NCI-H345 treated with DMSO at 0.1 percent for 48 hours (cell line): Measurements from ENCODE around the gene PRKAG1.

Source experiments
- DNase-seq: peaks from one replicate; lab custom pipeline; 2025; ENCODE audit not compliant: unreplicated experiment; lab: John Stamatoyannopoulos, UW

Gene PRKAG1

DNA sequence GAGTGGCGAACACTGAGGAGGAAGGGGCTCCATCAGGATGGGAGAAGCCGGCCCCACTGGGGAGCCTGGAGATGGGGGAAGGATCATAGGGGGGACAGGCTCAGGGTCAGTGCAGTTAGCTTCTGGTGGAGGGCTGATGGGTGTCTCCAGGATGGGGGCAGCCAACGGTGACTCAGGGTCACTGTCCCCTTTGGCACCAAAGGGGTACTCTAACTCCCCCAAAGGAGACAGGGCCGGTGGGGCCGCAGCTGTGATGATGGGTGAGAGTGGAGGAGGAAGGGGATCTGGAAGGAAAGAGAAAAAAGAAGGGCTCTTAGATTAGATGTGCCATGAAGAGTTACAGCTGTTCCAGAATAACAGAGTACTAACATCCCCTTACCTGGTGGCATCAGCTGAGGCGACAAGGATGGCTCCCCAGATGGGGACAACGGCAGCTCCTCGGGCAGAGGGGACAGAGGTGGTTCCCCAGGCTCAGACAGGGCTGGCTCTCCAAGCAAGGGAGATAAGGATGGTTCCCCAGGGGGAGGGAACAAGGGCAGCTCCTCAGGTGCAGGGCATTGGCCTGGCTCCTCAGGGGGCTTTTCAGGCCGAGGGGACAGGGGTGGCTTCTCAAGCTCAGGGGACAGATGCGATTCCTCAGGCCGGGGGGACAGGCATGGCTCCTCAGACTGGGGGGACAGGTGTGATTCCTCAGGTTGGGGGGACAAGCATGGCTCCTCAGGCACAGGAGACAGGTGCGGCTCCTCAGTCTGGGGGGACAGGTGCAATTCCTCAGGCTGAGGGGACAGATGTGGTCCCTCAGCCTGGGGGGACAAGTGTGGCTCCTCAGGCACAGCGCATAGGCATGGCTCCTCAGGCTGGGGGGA lies 32.2 kb upstream of the PRKAG1 start:
- DNase-seq, result no peak

DNA sequence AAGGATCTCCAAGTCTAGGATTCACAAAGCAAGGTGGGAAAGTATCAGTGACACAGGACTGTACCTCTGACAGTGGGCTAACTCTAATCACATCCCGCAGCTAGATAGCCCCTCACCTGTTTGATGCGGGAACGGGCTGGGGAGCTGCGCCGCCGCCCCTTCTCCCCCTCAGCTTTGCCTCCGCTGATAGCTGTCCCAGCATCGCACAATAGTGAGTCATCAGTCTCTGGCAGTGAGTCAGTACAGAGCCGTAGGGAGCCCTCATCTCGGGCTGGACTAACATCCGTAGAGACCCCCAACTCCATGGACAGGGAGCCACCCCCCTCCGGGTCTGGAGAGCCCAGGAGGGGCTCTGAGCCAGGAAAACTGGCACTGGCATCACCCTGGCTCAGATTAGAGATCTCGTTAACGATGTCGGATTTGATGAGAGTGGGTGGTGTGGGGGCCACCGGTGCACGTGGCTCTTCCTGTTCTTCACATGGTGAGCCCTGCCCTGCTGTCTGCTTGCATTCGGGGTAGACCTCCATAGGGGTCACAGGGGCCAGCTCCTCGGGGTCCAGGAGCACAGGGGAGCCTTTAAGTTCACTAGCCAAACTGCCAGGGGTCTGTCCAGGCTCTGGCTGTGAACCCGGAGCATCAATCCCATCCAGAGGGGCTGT lies 31.1 kb upstream of the PRKAG1 start:
- DNase-seq, result no peak

DNA sequence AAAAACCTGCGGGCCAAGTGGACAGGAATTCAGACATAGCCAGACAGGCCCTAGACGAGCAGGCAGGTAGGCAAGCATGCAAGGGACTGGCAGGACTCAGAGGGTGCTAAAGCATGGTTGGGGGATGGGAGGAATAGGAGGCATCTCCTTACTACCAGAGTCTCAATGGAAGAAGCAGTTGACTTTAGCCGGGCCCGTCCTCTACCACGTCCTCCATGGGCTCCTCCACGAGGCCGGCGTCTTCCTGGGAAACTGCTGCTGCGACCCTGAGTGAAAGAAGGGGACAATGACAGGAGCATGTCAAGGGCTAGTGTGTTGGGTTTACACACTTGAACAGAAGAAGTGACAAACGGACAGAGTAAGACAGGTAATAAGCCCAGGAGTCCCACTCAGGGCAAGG lies 30.4 kb upstream of the PRKAG1 start:
- no peak for DNase-seq

DNA sequence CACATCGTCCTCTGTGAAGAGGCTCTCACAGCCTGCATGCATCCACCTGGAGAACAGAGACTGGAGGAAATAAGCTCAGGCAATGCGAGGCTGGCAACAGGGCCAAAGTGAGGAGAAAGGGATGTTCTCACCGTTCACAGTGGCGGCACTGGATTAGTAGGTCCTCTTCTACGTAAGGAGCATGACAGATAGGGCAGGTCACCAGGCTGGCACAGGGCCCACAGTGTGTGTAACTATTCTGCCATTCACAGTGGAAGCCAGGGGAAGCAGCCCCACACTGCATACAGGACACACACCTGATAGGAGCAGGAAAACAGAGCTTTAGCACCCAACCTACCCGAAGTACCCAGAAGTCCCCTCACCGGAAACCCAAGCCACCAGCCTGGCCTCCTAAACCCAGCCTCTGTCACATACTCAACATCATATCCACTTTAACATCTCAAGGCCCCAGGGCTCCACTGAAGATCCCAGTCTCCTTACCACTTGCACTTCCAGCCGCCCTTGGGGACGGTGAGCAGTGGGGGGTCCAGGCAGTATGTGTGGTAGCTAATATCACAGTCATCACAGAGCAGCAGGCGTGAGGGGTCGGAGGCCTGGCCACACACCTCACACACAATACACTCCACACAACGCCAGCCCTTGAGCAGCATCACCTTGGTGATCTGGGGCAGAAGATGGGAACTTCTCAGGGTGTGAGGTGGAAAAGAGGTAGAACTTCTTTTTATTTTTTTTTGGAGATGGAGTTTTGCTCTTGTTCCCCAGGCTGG lies 27.7 kb upstream of the PRKAG1 start:
- no peak for DNase-seq

DNA sequence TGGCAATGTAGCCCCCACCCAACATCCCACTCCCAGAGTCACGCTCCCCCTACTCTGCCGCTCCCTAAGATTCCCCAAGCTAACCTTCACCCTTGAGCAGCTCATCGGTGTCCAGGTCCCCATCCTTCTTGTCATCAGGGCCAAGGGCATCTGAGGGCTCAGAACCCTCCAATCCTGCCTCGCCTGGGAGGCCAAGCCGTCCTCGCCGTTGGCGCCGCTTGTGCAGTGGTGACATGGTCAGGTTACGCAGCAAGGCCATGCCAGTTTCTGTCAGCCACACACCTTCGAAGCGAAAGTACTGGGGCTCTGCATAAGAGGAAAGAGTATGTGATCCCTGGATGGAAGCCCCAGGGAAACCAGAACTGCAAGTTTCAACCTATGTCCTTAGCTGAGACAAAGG lies 26.1 kb upstream of the PRKAG1 start:
- no peak for DNase-seq

DNA sequence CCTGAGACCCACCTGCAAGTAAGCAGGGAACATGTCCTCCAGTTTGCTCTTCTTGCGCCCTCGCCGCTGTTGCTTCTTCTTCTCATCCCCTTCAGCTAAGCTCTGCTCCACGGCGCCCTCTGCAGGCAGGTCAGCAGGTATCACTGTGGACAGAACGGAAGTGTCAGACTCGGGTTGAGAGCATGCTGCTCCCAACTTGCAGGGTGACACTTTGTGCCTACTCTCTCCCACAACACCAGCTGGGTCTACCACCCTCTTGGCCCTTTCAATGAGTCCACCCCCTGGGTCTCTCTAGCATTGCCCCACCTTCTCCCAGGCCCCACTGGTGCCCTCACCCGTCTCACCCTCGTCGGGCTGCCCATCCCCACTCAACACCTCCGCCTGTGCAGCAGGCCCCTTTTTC lies 25.3 kb upstream of the PRKAG1 start:
- no peak for DNase-seq

DNA sequence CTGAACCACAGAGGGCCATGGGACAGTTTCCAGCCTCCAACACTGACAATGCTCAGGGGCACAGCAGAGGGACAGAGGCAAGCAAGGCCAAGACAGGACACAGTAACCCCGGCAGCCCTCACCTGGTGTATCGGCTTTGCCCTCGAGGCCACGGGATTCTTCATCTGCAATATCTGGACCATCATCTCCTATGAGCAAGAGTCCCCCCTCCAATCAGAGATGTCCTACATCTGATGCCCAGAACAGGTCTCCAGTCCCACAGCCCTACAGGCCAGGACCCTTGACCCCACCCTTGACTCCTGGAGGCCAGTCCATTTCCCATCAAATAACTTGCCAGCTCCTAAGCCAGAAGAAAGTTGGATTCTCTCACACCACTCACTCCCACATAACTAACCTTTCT lies 24.7 kb upstream of the PRKAG1 start:
- DNase-seq, result no peak

DNA sequence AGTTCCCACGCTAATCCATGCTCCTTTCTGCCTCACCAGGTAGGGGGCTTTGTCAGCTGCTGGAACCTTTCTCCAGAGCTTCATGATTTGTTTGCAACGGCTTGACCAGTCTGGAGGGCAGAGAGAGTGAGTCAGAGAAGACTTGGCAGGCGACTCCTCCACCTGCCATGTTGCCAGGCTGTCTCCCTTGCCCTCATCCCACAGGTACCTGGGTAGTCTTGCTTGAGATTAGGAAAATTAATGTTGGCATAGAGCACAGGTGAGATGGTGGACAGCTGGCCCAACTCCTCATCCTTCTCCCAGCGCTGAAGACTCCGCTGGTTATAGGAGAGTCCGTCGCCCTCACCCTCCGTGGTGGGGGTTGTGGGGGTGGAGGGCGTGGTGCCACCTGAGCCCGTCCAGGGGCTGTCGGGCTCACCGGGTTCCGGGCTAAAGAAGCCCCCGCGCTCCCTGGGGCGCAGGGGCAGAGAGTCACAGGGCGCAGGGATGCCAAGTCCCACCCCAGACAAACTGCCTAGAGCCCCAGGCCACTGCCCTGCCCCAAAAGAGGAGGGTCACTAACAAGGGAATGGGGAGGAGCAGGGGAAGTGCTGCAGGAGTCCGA lies 23.4 kb upstream of the PRKAG1 start:
- DNase-seq, result no peak

DNA sequence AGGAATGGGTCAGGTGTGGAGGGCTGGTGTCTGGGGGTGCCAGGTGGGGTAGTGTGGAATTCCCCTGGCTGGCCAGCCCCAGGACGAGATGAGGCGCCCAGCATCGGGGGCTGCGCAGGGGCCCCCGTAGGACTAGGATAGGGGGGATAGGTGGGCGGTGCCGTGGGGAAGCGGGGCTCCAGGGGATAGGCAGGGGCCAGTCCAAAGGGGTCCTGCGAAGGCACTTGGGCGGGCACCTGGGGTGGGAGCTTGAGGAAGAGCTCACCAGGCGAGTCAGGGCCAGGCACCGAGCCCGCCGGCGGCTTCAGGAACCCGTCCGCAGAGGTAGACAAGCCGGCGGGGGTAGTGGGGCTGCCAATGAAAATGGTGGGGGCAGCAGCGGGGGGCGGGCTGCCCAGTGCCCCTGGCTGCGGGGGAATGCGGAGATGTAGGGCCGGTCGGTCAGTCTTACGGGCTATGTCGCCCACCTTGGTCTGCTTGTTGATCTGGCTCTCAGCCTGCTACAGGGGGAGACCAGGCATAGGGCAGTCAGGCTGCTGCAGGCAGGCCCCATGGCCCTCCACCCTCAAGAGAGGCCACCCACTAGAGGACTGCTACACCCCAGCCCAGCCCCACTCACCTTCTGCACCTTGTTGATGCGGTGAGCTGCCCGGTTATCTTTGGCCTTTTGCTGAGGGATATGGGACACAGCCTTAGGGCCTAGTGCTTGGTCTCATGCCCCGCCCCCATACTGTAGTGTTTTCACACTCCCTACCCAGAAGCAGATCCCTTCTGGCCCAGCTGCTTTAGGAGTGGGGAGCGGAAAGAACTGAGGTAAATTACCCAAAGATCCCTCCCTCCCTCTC lies 22.7 kb upstream of the PRKAG1 start:
- DNase-seq, result no peak

DNA sequence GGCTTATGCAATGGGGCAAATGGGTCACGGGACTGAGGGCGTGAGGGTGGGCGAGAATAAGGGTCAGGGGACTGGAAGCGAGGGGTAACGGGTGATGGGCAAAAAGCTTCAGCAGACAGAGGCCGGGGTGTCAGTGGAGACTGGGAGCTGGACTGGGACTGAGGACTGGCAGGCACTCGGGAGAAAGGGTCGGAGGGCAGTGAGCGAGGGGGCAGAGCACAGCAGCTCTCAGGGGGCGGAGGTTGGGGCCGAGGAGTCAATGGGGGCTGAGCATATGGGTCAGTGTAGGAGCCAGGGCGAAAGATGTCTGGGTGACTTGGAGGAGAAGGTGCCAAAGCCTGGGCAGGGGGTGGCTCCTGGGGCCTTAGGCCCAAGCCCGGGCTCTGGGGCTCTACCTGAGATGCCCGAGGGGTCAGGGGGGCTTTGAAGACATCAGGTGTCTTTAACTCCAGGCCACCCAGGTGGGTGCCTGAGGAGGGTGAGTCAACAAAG lies 21.8 kb upstream of the PRKAG1 start:
- no peak for DNase-seq

DNA sequence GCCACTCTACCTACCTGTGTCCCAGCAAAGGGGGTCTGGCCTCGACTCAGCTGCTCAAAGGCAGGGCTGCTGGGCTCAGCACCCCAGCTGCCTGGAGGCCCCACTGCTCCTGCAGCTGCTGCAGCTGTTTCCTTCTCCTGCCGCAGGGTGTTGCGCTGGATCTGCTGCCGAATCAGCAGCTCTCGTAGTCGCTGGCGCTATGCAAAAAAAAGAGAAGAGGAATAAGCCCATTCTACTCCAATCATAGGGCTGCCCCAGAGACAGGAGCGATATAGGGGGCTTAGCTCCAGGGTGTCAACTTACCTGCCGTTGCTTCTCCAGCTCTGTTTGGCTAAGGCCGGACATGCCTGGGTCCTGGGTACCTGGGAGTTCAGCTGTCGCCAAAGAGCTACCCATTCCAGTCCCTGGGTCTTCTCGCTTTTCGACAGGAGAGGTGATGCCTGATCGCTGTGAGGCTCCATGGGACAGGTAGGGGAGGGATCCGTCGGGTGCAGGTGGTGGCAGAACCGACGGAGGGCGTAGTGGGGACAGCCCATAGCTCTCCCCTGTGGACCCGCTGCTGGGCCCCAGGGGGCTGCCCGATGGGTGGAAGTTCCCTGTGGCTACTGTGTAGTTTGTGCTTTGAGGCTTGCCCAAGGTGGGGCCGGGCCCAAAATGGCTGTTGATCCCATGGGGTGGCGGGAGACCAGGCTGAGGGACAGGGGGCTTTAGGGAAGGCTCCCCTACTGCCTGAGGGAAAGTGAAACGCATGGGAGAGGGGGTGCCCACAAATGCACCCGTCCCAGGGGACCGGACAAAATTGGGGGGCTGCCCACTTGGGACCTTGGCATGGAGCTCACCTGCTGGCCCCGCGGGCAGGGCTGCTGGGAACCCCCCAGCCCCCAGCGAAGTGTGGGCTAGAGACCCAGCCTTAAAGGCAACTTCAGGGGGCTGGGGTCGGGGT lies 21.1 kb upstream of the PRKAG1 start:
- DNase-seq, result no peak

DNA sequence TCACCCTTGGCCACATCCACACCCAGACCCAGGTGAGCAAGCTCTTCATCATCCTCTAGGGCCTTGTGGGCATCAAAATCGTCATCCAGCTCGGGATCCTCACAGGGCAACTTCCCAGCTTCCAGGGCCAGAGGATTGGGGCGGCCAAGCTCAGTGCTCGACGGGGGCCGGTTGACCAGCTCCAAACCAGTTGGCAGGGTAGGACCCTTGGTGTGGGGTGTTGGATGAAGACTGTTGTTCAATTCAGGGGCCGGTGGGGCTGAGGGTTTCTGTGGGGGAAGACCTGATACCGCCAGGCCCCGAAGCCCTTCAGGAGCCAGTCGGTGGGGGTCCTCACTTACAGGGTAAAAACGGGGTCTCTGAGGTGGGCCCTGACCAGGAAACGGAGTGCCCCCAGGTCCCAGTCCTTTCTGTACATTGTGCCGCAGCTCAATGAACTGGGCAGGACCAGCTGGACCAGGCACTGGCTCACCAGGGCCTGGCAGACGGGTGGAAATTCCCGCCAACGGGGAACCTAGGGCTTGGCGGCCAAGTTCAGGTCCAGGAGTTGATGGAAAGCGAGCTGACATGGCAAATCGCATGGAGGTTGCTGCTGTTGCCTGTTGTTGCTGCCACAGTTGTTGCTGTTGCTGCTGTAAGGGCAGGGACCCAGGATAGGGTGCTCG lies 19.8 kb upstream of the PRKAG1 start:
- DNase-seq, result no peak

DNA sequence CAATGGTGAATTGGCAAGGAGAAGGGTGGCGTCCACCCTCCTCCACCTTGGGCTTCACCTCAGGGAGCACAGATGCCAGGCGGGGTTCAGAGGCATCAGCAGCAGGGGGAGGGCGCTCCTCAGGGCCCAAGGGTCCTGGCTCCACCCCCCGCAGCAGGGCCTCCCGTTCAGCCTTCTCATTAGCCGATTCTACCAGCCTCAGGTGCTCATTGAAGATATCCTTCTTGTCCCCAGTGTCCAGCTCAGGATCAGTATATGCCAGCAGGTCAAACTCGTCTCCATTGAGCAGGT lies 19.3 kb upstream of the PRKAG1 start:
- no peak for DNase-seq

DNA sequence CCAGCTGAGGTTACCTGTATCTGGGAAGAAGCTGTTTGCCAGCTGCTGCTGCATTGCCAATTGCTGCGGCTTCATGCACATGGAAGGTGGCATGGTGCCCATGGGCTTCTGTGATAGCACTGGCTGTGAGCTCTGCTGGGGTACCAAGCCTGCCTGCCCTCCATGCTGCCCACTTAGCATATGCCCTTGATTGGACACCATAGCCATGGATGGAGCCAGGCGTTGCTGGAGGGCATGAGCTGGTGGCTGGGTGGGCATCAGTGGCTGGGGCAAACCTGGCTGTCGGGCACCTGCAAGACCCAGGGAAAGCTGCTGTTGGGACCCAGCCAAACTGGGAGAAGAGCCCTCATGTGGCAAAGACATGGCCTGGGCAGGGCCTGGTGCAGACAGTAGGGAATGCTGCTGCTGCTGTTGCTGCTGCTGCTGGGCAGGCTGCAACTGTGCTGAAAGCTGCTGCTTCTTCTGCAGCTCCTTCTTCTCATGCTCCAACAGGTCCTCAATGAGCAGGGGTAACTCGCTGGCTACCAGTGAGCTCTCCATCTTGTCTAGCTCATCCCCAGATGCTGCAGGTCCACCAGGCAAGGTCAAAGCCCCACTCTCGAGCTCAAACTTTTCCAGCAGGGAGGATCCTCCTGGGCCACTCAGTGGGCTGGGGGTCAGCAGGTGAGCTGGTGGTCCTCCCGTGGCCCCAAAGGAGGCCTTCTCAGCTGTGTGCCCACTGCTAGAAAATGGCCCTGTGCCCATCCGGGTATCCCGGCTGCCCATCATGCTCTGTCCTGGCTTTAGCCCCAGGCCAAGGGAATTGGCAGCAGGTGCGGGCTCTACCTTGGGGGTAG lies 18.8 kb upstream of the PRKAG1 start:
- DNase-seq, result no peak

DNA sequence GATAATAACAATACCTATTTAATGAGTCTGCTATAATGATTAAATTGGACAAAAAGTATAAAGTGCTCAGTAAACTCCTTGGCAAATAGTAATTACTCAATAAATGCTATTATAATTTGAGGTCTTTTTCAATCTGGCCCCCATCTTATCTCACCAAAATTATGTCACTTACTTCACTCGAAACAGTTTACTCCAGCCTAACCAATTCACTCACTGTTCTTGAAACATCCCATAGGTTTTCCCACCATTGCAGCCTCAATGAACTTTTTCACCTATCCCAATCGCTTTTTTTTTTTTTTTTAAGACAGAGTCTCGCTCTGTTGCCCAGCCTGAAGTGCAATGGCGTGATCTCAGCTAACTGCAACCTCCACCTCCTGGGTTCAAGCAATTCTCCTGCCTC lies 17.5 kb upstream of the PRKAG1 start:
- DNase-seq, result no peak

DNA sequence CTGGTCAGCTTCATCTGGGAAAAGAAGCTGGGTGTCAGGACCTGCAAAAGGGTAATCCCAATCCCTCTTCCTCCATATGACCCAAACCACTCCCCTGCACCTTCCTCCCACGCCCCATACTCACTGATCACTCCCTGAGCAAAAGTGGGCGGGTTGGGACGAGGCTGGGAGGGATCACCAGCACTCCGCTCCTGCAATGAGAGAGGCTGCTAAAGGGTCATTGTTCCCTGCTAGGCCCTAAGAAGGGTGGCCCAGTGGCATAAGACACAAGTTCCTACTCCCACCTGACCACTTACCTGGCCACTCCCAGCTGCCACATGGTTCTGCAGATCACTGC lies 15.7 kb upstream of the PRKAG1 start:
- no peak for DNase-seq

DNA sequence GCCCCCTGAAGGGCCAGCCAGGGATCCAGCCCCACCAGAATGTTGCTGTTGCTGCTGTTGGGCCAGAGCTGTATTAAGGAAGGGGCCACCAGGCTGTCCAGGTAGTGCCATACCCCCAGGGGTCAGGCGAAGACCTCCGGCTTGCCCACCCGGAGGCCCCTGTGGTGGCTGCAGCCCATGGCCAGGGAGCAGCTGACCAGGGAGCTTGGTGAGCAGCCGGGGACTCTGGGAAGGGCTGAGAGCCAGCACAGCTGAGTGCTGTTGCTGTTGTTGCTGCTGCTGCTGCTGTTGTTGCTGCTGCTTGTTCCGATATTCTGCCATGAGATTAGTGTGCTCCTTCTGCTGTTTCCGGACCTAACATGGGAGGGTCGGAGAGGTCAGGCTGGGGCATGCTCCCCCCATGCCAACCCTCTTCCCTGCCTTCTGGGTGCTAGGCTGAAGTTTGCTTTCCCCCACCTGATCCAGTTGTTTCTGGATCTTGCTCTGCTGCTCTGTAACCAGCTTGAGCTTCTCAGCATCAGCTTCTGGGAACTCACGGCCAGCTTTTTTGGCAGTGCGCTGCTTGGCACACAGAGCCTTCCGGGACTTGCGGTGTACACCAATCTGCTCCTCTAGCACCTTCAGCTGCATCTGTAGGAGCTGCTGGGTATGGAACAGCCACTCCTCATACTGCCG lies 15.2 kb upstream of the PRKAG1 start:
- no peak for DNase-seq
